ENCODE data around the gene FAM89B.

The FAM89B gene

GRCh38 chr11:65588199-65589054 is 16.1 kb downstream of the FAM89B start:
- no peak for DNase-seq (ENCODE audit: low read depth)

- DNase-seq (ENCODE audit: low read depth) = no peak
These were observed 17.3 kb downstream of the FAM89B start for GRCh38 chr11:65589444-65590239.

- DNase-seq (ENCODE audit: low read depth) = no peak
These were observed 18.0 kb downstream of the FAM89B start for GRCh38 chr11:65590240-65590738.

- DNase-seq (ENCODE audit: low read depth) = no peak
These were observed 19.9 kb downstream of the FAM89B start for GRCh38 chr11:65591939-65592857.

GRCh38 chr11:65592858-65593517 is 20.6 kb downstream of the FAM89B start:
- no peak for DNase-seq (ENCODE audit: low read depth)

- DNase-seq (ENCODE audit: low read depth) = no peak
These were observed 21.4 kb downstream of the FAM89B start for GRCh38 chr11:65593518-65594414.

- DNase-seq (ENCODE audit: low read depth) = no peak
These were observed 22.8 kb downstream of the FAM89B start for GRCh38 chr11:65595131-65595530.

GRCh38 chr11:65595543-65596281 is 23.4 kb downstream of the FAM89B start, which contains the start of gene KCNK7:
KCNK7 (minus strand) TSS chr11:65595800; CDS start chr11:65595772, 28 bp downstream.
- no peak for DNase-seq (ENCODE audit: low read depth)

GRCh38 chr11:65596520-65596919 is 24.2 kb downstream of the FAM89B start:
- DNase-seq (ENCODE audit: low read depth) = no peak

GRCh38 chr11:65598258-65598699 is 25.9 kb downstream of the FAM89B start:
- no peak for DNase-seq (ENCODE audit: low read depth)

- DNase-seq (ENCODE audit: low read depth) = no peak
These were observed 27.0 kb downstream of the FAM89B start for GRCh38 chr11:65599216-65599954.

- no peak for DNase-seq (ENCODE audit: low read depth)
These were observed 27.6 kb downstream of the FAM89B start for GRCh38 chr11:65599955-65600246.

GRCh38 chr11:65604258-65604657 is 31.9 kb downstream of the FAM89B start:
- no peak for DNase-seq (ENCODE audit: low read depth)

GRCh38 chr11:65606876-65607613 is 34.7 kb downstream of the FAM89B start:
- peak; percentile 71 for DNase-seq (ENCODE audit: low read depth)

GRCh38 chr11:65607614-65608426 is 35.5 kb downstream of the FAM89B start:
- no peak for DNase-seq (ENCODE audit: low read depth)

- no peak for DNase-seq (ENCODE audit: low read depth)
These were observed 36.9 kb downstream of the FAM89B start for GRCh38 chr11:65609229-65609628.

GRCh38 chr11:65609665-65610064 is 37.3 kb downstream of the FAM89B start:
- DNase-seq (ENCODE audit: low read depth) = no peak
